GM23248 (cell line): ENCODE data around the gene TTC9.

ENCODE experiments used
- EZH2 ChIP-seq: fragments of 200-600 bp; sonication (generic); IDR thresholded peaks from 2 replicates; pipeline ENCODE4 v1.6.1; 2018; ENCODE audit warnings: antibody characterized with exemption, mild to moderate bottlenecking; ENCODE audit not compliant: insufficient read depth, poor library complexity, severe bottlenecking
- EZH2phosphoT487 ChIP-seq: fragments of 200-600 bp; sonication (generic); IDR thresholded peaks from 2 replicates; pipeline ENCODE4 v1.6.1; 2018; ENCODE audit warnings: antibody characterized with exemption, moderate library complexity, mild to moderate bottlenecking, low read depth; ENCODE audit not compliant: insufficient read depth

GRCh38 chr14:70709726-70710382 lies 68.1 kb downstream of the TTC9 start:
- TF ChIP-seq EZH2phosphoT487: no peak
- TF ChIP-seq EZH2: no peak
